SU-DHL-6 (cell line): ENCODE measurements around the gene KRTAP5-11.
"Not testable (repeated sequence)": the region's sequence is repeated elsewhere in the genome, so short reads cannot be mapped to it uniquely, and the experiment has no call there.

Experiments used
- H2AFZ ChIP-seq: fragments of 200-600 bp; sonication (generic); 2 replicates; pipeline ENCODE4 v1.6.1; 2014; ENCODE audit warnings: low read depth, mild to moderate bottlenecking, moderate library complexity, mixed read lengths, antibody characterized with exemption, low read length; ENCODE audit not compliant: severe bottlenecking
- H3F3A ChIP-seq: fragments of 200-600 bp; shearing (Covaris generic); 2 replicates; pipeline ENCODE4 v1.6.0; 2016; ENCODE audit warnings: antibody characterized with exemption, mild to moderate bottlenecking; ENCODE audit not compliant: insufficient read depth
- H3K27ac ChIP-seq: fragments of 200-600 bp; sonication (generic); 2 replicates; pipeline ENCODE4 v1.5.1; 2016; ENCODE audit warnings: low read depth, mild to moderate bottlenecking, low read length, moderate library complexity, mixed read lengths
- H3K27me3 ChIP-seq: fragments of 200-600 bp; sonication (generic), shearing (Covaris generic); 2 replicates; pipeline ENCODE4 v1.6.0; 2014; ENCODE audit warnings: mild to moderate bottlenecking, low read length
- H3K36me3 ChIP-seq: fragments of 200-600 bp; sonication (generic); 2 replicates; pipeline ENCODE4 v1.6.1; 2014; ENCODE audit warnings: mild to moderate bottlenecking, low read length, mixed read lengths
- H3K4me2 ChIP-seq: fragments of 300-600, 200-600 bp; shearing (Covaris generic), sonication (generic); 2 replicates; pipeline ENCODE4 v1.6.0; 2014; ENCODE audit warnings: low read length, low read depth, mild to moderate bottlenecking; ENCODE audit not compliant: poor library complexity, severe bottlenecking
- H3K4me3 ChIP-seq: fragments of 200-600 bp; sonication (generic); 2 replicates; pipeline ENCODE4 v1.5.1; 2014; ENCODE audit warnings: antibody characterized with exemption, low read length, mild to moderate bottlenecking, mixed read lengths; ENCODE audit not compliant: insufficient read depth, poor library complexity, severe bottlenecking
- H3K79me2 ChIP-seq: fragments of 200-600 bp; sonication (generic); 2 replicates; pipeline ENCODE4 v1.6.1; 2014; ENCODE audit warnings: mild to moderate bottlenecking, low read length, moderate library complexity; ENCODE audit not compliant: insufficient read depth
- H3K9ac ChIP-seq: fragments of 200-600 bp; sonication (generic); 2 replicates; pipeline ENCODE4 v1.7.0; 2014; ENCODE audit warnings: mild to moderate bottlenecking, low read length
- H3K9me2 ChIP-seq: fragments of 200-600 bp; sonication (generic); replicated peaks from 2 replicates; pipeline ENCODE4 v1.6.1; 2014; ENCODE audit warnings: low read length; ENCODE audit not compliant: insufficient read depth
- H3K9me3 ChIP-seq: fragments of 200-600 bp; sonication (generic); 2 replicates; pipeline ENCODE4 v1.6.1; 2014; ENCODE audit warnings: low read length, mixed read lengths; ENCODE audit not compliant: insufficient read depth
- H4K20me1 ChIP-seq: fragments of 200-600 bp; sonication (generic); 2 replicates; pipeline ENCODE4 v1.6.1; 2014; ENCODE audit warnings: low read depth, mild to moderate bottlenecking, antibody characterized with exemption, low read length, moderate library complexity, mixed read lengths
- EZH2phosphoT487 ChIP-seq: fragments of 200-600 bp; sonication (generic), shearing (Covaris generic); conservative IDR thresholded peaks from 2 replicates; pipeline ENCODE4 v1.6.1; 2018; ENCODE audit warnings: mild to moderate bottlenecking, antibody characterized with exemption, low read length, moderate library complexity, mixed read lengths
- TF ChIP-seq, protein P1 (sequence below): fragments of 200-600 bp; sonication (generic); IDR thresholded peaks from one replicate; pipeline ENCODE4 v1.5.1; 2017; ENCODE audit warnings: antibody characterized with exemption, mild to moderate bottlenecking, low read length, moderate library complexity; ENCODE audit not compliant: insufficient read depth, poor library complexity, severe bottlenecking

KRTAP5-11 gene

DNA sequence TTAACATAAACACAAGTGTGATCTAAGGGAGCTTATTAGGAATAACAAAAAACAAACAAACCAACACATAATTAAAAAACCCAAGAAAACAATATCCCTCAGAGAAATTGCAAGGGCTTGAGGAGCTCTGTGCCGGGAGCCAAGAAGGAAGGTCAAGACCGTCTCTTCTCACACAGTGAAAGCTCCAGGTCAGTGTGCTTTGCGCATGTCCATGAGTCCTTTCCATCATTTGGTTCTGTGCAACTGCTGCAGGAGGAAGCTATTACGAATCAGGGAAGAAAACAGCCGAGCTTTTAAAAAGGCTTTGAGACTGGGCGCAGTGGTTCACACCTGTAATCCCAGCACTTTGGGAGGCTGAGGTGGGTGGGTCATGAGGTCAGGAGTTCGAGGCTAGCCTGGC is 40.3 kb downstream of the KRTAP5-11 start:
- Histone ChIP-seq H3K9me3 (no peaks in the 10 kb centered on the region), H3K27me3 (no peaks in the 10 kb centered on the region), H3K9ac (no peak overlapping the region), H3K27ac (no peak overlapping the region), H4K20me1 (no peaks in the 10 kb centered on the region), H3K4me3 (no peak overlapping the region), H3K4me2 (no peak overlapping the region), H3F3A (no peaks in the 10 kb centered on the region), H3K9me2 (no peaks in the 10 kb centered on the region), H3K79me2 (no peaks in the 10 kb centered on the region), H3K36me3 (no peaks in the 10 kb centered on the region), H2AFZ (no peak overlapping the region)
- TF ChIP-seq, protein P1, sequence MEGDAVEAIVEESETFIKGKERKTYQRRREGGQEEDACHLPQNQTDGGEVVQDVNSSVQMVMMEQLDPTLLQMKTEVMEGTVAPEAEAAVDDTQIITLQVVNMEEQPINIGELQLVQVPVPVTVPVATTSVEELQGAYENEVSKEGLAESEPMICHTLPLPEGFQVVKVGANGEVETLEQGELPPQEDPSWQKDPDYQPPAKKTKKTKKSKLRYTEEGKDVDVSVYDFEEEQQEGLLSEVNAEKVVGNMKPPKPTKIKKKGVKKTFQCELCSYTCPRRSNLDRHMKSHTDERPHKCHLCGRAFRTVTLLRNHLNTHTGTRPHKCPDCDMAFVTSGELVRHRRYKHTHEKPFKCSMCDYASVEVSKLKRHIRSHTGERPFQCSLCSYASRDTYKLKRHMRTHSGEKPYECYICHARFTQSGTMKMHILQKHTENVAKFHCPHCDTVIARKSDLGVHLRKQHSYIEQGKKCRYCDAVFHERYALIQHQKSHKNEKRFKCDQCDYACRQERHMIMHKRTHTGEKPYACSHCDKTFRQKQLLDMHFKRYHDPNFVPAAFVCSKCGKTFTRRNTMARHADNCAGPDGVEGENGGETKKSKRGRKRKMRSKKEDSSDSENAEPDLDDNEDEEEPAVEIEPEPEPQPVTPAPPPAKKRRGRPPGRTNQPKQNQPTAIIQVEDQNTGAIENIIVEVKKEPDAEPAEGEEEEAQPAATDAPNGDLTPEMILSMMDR: no peak
- TF ChIP-seq EZH2phosphoT487: no peak

DNA sequence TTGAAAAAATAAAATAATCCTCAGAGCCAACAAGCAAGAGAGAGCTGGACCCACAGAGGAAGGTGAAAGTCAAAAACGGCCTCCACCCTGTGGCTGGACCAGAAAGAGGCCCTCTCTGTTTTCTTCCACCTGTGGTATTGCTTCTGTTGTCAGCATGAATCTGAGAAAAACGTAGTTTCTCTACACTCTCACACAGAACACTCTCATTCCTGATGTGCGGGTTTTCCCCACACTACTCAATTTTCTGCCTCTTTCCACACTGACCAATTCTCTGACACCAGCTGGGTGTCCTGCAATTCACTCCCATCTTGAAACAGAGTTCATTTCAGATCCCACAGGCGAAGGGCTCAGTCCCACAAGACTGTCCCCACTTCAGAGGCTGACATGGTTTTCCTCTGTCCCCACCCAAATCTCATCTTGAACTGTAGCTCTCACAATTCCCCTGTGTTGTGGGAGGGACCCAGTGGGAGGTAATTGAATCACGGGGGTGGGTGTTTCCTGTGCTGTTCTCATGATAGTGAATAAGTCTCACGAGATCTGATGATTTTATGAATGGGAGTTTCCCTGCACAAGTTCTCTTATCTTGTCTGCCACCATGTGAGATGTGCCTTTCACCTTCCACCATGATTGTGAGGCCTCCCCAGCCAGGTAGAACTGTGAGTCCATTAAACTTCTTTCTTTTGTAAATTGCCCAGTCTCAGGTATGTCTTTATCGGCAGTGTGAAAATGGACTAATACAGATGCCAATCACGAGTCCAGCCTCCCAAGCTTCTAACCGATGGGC is 42.0 kb downstream of the KRTAP5-11 start:
- H3K27me3 ChIP-seq, H3F3A ChIP-seq, H4K20me1 ChIP-seq, H3K4me2 ChIP-seq, H3K9ac ChIP-seq, H3K36me3 ChIP-seq, H3K4me3 ChIP-seq, H3K9me2 ChIP-seq, H3K9me3 ChIP-seq, H3K79me2 ChIP-seq, H3K27ac ChIP-seq, H2AFZ ChIP-seq: not testable (repeated sequence)

DNA sequence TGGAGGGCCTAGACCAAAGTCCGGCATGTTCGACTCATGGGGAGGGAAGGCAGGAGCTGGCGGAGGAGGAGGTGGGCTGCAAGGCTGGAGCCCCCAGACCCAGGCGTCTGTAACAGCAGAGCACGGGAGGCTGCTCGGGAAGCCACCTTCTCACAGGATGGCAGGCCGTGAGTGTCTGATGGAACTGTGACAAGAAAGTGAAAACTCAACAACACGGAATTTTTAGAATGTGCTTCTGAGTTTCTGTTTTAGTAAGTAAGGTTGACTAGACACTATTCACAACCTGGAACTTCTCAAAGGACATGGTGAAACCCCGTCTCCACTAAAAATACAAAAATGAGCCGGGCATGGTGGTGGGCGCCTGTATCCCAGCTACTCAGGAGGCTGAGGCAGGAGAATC is 42.7 kb downstream of the KRTAP5-11 start:
- H3K27ac ChIP-seq, H3K4me2 ChIP-seq, H4K20me1 ChIP-seq, H3K36me3 ChIP-seq, H3K9me3 ChIP-seq, H3K27me3 ChIP-seq, H2AFZ ChIP-seq, H3K79me2 ChIP-seq, H3K9me2 ChIP-seq, H3K9ac ChIP-seq, H3K4me3 ChIP-seq, H3F3A ChIP-seq: not testable (repeated sequence)

DNA sequence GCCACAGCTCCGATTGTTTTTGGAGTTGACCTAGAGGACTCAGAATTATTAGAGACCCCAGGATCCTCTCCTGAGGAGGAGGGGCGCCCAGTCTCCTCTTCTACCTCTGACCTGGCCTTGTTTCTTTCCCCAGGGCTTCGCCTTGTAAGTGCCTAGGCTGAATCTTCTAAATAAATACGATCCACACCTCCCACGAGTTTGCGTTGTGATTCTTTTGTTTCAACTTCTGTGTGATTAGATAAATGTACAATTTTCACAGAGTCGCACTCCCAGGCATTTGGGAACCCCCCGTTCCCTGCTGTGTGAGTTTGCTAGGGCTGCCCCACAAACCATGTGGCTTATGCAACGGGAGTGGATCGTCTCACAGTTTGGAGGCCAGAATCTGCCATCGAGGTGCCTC is 43.7 kb downstream of the KRTAP5-11 start:
- H3K4me3 ChIP-seq: no peak overlapping the region
- H3K79me2 ChIP-seq: no peaks in the 10 kb centered on the region
- no peak overlapping the region for H2AFZ ChIP-seq
- no peak overlapping the region for H3K9ac ChIP-seq
- TF ChIP-seq EZH2phosphoT487: no peak
- TF ChIP-seq, protein P1: no peak
- no peaks in the 10 kb centered on the region for H3F3A ChIP-seq
- no peaks in the 10 kb centered on the region for H4K20me1 ChIP-seq
- H3K27me3 ChIP-seq: no peaks in the 10 kb centered on the region
- H3K9me3 ChIP-seq: no peaks in the 10 kb centered on the region
- no peak overlapping the region for H3K4me2 ChIP-seq
- no peaks in the 10 kb centered on the region for H3K9me2 ChIP-seq
- H3K36me3 ChIP-seq: no peaks in the 10 kb centered on the region
- H3K27ac ChIP-seq: no peak overlapping the region
